HG02571 (cell line): ENCODE results near the gene PIM3.

Source experiments
- ATAC-seq: cut with Tn5 transposase; IDR thresholded peaks from one replicate; pipeline ENCODE4 v1.9.1; 2021; ENCODE audit warnings: mild to moderate bottlenecking, moderate library complexity; ENCODE audit not compliant: unreplicated experiment

The PIM3 gene

DNA sequence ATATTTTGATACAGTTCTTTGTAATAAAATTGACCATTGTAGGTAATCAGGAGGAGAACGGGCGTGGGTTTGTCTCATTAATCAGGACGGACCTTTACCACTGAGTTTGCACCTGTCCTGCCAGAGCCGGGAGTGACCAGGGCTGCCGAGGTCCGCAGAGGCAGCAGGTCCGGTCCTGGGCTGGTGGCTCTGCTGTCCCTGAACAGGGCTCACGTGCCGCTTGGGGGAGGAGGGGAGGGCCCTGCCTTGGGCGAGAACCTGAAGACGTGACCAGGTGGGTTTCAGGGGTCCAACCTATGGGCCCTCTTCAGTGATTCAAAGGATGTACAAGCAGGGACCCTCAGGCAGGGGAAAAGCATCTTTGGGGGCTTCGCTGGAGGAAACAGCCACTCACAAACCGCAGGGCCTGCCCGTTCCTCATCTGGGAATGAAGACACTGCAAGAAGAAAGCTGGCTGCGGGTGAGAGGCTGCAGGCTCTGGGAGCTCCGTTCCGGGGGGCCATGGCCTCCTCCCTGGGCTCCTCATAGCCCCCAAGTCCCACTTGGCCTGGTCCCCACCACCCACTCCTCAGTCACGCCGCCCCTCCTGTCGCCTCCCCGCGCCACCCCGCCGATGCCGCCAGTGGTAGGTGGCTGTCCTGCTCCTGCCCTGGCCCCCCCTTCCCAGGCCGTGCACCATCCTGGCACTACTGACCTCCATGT is 32.9 kb upstream of the PIM3 start:
- ATAC-seq = no peak

DNA sequence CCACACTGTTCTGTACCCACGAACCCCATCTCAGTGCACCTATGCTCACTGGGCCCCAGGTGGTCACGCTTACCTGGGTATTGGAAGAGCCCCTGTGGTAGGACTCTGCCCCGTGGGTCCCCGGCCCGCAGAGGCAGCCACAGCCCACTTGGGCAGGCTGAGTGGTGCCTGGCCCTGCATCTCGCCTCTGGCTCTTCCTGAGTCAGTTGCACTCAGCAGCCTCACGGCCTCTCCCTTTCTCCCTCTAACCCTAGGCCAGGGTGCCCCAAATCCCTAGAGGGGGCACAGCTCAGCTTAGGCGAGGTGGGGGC is 32.4 kb upstream of the PIM3 start:
- ATAC-seq = no peak

DNA sequence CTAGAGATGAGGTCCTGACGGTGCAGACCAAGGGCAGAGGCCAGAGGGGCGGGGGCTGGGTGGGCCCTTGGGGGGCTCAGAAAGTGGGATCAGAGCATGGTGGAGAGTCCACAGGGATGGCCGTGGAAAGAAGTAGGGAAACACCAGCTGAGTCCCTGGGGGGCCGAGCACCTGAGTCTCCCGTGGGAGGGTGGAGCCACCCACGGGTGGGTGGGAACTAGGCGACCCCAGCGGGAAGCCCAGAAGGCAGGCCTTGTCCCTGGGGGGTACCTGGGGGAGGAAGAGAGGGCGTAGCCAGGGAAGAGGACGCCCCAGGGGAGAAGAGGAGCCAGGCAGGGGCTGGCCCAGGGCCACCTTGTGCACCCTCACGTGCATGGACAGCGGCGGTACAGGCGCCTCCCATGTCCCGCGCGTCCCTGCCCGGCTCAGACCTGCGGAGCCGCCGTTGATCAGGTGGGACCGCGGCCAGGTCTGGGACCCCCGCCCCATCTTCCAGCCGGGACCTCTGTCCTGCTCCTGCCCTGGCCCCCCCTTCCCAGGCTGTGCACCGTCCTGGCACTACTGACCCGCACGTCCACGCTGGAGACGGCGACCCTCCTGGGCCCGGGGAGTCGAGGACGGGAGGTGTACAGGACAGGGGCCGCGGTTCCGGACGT is 31.9 kb upstream of the PIM3 start:
- no peak for ATAC-seq

DNA sequence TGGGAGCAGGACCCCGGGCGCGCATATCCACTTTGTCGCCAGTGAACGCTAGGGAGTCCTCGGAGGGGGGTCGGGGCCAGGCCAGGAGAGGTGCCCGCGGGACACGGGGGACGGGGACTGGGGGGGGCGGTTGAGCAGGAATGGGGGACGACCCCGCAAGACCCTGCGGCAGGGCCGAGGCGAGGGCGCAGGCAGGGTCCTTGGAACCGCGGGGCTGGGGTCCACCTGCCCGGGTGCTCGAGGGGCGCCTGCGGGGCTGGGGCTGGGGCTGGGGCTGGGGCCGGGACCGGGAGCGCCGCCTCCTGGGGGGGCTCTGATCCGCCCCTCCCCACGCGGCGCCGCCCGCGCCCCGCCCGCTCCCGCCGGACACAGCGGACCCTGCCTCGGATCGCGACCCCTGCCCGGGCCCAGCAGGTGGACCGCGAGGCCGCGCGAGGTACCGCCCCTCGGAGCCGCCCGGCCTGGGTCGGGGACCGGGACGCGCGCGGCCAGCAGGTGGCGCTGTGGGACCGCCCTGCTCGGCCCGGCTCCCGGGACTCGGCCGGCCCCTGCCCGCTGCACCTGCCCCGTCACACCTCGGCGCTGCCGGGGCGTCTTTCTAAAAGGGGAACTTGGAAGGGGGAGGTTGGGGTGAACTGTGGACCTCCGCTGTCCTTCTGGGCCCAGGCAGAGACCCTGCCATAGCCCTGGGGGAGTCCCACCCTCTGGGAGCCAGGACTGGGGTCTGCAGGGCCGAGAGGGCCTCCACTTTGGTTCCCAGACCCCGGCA is 31.2 kb upstream of the PIM3 start:
- ATAC-seq = peak; percentile 39

DNA sequence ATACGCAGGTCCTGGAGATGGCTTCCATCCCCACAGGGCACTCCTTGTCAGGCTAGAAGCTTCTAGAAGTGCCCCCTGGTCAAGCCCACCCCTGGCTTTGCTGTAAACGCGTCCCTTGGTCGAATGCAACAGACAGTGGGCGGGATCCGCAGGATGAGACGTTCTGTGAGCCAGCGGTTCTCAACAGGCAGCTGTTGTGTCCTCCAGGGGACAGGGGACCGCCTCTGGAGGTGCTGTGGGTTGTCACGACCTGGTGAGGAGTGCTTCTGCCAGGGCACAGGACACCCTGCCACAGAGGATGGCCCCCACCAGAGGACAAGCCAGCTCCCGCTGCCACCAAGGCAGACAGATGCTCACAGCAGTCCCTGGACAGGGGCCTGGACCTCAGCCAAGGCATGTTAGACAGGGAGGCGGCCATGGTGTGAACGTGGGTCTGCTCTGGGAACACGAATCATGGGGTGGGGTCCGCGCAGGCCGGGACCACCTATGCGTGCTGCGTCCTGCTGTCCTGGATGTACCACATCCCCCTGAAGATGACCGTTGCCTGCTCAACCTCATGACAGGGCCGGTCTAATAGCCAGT is 30.5 kb upstream of the PIM3 start:
- no peak for ATAC-seq

DNA sequence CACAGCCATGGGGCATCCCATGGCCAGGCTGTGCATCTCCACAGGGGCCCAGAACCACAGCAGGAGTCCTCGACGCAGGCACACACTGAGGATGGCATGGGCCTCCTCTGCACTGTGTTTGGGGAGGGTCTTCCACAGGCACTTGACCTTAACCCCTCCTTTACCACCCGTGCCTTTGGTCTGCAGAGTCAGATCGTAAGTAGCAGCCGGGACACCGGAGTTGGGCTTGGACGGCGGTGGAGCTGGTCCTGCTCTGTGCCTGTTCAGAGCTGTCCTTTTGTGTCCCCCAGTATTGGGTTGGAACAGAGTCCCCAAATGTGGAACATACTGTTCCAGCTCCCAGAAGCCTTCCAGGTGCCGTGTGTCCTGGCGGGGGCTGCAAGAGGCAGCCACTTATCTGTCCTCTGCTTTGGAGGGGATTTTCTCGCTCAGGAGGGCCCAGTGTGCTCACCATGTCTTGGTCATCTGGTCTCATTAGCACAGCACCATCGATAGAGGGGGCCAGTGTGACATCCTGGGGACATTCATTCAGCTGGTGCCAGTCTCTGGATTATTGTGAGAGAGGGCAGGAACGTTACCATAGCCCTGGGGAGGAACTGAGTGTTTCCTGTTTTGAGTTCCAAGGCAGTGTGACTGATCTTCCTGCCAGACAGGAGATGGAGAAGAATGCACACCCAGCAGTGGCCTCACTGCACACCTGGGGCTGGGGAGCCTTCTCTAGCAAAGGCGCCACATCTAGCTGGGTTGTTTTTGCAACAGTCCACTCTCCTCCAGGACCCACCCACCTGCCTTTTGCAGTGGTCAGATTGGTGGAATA is 29.8 kb upstream of the PIM3 start:
- no peak for ATAC-seq

DNA sequence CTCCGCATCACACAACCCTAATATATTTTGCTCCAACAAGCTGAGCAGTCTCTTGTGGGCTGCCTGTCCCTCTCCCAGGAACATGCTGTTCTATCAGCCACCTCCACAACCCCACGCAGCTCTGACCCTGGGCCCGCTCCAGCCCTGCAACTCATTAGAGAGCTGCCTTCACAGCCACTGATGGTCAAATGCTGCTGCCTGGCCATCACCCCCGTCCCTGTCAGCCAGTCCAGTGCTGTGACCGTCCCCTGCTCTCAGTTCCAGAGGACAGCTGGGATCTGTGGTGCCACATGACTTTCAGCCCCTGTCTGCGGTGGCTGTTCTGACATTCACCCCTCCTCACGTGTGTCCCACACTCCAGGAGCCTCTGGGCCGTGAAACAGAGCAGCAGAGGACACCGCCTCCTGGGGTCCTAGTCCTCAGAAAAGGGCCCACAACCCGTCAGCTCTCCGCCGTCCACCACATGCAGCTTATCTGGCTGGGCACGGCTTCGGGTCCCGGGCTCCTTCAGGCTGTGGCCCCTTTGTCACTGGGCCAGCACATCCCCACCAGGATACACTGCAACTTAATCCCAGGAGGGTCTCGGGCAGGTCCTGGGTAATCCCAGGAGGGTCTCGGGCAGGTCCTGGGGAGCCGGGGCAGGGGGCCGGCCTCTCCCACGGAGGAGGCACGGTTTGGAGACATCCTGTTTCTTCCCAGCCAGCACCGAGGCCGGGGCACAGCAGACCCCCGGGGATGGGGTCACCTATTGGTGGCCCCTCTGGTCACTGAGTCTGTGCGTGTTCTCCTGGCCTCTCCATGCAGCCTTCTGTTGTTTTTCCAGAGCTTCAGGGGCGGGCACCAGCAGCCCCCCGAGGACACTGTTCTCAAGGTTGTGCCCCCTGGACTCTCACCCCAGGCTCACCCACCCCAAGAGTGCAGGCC is 27.1 kb upstream of the PIM3 start:
- no peak for ATAC-seq

DNA sequence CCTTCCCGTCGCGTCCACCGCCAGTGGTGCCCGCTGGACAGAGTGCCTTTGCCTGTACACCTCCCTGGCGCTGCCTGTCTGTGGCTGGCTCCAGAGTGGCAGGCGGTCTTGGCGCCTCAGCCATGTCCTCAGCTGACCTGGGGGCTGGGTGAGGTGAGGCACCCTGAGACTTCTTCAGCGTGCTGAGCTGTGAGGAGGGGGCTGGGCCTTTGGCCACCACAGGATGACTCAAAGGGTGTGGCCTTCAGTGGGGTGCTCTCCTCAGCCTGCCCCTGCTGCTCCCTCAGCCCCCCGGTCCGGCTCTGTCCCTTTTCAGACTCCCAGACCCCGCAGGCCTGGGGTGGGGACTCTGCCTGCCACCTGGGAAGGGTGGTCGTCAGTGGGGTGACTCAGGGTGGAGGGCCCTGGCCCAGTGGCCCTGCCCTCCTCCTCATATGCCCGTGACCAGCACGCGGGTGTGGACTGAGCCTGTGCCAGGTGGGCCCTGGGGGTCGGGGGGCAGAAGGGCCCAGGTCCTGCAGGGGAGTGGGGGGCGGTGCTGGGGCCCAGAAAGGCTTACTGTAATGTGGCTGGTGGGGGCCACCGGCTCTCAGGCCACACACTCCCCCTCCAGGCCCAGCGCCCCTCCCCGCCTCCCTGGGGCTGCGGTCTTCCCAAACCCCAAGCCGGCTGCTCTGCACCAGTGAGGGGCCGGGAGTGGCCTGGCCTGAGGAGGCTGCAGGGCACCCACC is 26.2 kb upstream of the PIM3 start:
- ATAC-seq = no peak

DNA sequence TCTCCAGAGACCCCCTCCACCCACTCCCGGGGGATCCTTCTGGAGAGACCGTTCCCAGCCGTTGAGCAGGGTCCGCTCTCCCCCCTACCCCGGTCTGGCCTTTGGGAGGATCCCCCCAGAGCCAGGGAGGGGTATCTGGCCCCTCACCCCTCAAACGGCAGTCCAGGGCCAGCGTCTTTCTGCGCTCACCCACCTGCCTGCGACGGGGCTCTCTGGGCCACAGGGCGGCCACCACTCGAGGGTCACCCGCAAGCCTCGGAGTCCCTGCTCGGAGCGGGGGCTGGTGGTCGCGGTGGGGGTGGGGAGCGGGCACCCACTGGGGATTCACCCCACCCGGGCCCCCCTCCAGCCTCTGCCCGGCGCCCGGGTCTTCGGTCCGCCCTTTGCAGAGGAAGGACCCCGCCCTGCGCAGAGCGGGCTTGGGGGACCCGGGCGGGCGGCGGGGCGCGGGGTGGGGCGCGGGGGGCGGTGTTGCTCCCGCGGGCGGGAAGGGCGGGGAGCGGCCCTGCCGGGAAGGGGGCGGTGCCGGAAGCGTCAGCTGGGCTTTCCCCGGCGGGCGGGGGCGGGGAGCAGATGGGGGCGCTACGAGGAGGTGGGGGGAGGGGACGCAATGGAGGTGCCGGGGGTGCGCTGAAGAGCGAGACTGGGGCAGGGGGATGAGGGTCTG is 25.5 kb upstream of the PIM3 start:
- no peak for ATAC-seq

DNA sequence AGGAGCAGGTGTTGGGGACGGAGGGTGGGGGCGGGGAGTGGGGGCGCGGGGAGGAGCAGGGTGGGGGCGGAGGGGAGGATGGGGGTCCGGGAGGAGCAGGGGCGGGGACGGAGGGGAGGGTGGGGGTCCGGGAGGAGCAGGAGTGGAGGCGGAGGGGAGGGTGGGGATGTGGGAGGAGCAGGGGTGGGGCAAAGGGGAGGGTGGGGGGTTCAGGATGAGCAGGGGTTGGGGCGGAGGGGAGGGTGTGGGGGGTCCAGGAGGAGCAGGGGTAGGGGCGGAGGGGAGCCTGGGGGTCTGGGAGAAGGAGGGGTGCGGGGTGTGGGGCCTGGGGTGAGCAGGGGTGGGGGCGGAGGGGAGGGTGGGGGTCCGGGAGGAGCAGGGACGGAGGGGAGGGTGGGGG is 25.0 kb upstream of the PIM3 start:
- ATAC-seq = no peak

DNA sequence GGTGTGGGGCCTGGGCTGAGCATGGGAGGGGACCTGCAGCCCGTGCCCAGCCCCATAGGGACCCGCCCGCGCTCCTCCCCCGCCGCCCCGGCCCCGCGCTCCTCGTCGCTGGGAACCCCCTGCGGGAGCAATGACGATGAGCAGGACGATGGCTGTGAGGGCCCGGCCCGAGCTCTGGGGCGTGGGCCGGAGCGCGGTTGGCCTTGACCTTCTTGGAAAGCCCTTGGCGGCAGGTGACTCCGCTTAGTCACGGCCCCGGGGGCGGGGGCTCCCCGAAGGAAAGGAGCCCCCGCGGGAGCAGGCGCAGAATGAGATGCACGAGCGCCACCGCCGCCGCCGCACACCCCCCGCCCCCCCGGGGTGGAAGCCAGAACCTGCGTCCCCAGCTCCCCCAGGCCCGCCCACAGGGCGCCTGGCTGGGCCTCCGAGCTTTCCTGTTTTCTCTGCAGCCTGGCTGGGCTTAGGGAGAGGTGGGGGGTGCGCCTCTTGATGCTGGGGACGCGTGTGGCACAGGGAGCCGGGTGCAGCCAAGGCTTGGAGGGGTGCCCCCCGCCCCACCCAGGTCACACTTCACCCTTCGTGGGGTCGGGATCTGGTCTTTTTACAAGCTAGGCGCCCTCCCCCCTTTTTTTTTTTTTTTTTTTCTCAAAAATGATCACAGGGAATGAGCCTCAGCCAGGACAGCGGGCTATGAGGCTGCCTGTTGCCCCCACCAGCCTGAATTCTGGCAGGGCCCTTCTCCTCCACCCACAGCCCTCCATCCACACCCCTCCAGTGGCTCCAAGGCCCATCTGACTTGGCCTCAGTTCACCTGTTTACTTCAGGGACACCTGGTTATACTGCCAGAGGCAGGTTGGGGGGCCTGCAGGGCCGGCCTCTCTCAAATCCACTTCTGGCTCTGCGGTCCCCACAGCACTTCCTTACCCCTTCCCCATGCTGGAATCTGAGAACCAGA is 24.3 kb upstream of the PIM3 start:
- peak; percentile 52 for ATAC-seq

DNA sequence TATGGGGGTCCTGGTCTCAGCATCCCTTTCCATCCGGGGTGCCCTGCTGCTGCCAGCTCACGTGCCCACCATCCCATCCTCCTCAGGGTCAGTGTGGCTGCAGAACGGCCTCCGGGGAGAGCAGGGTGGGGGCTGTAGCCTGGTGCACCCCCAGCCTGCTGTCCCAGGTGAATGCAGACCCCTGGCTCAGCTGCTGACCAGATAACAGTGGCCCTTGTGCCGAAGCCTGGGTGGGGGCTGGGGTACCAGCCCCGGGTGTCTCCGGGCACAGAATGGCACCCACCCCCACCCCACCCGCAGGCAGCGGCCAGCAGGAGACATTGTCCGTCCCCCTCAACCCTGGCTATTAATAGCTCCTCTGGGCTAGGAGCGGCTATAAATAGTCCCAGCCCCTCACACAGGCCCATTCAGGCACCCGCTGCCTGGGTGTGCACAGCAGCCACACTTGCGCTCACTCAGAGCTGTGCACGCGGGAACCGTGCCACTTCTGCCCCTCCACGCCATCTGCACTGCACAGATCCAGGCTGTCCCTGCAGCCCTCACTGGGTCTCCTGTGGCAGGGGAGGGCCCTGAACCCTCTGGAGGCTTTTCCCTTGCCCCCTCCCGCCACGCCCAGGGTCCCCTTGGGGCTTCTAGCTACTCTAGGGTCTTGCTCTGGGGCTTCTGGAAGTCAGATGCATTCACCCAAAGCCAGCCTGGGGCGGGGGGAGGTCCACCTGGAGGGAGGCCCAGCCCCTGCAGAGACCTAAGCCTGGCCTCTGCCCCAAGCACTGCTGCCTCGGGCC is 23.4 kb upstream of the PIM3 start:
- ATAC-seq = no peak

DNA sequence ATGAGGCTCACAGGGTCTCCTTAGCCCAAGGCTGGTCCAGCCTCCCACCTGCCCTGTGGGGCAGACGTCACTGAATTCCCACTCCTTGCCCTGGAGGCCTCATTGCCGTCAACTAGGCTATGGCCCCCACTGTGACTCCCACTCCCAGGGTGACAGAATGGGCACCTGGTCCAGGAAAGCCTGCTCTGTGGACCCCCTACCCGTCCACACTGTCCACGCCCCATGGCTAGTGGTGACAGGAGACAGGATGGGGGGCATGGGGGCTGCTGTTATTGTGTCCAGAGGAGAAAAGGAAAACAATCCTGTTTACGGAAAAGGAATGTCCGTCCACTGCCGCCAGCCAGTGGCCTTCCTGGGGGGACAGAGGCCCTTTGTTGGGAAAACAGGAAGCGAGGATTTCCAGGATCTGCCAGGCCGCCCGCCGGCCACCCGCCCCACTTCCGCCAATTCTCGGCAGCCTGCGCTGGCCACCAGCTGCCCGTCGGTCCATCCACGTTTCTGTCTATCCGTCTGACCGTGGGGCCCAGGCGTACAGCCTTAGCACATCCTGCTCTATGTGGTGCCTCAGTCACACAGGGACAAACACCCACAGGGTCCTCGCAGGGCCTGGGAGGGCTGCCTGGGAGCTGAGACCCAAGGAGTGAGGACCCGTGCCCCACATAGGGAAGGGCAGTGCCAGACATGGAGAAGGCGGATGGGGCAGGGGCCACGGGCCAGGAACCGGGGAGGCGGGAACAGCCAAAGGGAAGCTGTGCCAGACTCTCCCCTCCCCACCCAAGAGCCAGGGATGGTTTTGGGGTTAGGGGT is 22.6 kb upstream of the PIM3 start:
- no peak for ATAC-seq

DNA sequence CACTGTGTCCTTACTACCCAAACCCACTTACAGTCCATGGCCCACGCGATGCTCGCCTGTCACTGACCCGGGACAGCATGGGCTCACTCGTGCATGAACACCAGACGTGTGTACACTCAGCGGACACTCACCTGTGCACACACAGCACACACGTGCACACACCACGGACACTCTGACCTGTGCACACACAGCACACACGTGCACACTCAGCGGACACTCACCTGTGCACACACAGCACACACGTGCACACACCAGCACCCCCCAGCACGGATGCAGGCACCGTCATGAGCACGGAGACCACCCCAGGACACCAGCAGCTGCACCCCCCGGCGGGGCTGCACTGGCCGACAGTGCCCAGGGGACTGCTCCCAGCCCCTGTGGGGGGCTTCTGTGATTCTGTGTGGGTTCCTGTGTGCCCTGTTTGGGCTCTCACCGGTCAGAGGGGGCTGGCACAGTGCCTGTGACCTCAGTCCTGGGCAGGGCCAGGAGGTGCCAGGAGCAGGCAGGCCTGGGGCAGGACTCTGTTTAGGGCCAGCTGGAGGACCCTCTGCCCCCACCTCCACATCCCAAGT is 21.9 kb upstream of the PIM3 start:
- no peak for ATAC-seq

DNA sequence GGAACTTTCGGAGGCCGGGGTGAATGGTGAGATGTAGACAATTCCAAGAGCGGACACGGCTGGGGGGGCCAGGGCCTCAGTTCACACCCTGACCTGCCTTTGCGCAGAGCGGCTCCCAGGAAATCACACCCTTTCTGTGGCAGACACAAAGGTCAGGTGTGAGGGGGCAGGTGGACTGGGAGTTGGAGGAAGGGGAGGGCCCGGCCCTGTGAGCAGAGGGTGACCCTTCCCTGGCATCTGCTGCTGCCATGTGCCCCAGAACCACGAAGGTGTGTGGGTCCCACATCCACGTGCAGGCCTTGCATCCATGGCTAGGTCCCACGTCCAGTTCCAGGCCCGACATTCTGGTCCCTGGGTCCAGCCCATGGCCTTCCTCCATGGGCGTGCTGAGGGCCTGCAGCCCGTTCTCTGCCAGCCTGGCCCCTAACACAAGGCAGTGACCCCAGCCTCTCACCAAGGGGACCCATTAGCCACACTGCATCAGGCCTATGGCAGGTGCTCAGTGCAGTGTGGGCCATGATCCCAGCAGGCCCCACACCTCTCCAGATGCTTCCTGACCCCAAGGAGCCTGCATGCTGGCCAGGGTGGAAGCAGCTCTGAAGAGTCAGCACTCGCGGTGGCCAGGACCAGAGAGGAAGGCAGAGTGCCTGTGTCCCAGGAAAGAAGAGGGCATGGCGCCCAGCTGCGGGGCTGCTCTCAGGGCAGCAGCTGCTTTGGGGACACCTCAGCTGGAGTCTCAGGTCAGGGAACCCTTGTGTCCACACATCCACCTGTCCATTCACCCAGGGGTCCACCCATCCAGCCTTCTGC is 18.9 kb upstream of the PIM3 start:
- no peak for ATAC-seq
